ENCODE results near the gene DESI1.
"Not testable (repeated sequence)": the region's sequence is repeated elsewhere in the genome, so short reads cannot be mapped to it uniquely, and the experiment has no call there.

DESI1 gene

DNA sequence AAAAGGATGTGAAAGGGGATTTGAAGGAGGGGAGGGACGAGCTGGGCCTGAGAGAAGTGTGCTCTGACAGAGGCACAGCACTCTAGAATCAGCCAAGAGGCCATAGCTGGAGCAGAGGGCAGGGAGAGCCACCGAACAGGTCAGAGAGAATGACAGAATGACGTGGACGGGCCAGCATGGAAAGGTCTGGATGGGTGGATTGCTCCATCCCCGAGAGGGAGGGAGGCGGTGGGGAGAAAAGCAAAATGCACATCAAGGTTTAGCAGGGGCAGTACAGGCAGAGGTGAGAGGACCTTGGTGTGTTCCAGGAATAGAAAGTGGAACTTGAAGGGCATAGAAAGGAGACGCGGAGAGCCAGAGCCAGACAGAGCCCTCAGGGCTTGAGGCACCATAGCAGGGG is 38.1 kb downstream of the DESI1 start:
- no peak for DNase-seq

DNA sequence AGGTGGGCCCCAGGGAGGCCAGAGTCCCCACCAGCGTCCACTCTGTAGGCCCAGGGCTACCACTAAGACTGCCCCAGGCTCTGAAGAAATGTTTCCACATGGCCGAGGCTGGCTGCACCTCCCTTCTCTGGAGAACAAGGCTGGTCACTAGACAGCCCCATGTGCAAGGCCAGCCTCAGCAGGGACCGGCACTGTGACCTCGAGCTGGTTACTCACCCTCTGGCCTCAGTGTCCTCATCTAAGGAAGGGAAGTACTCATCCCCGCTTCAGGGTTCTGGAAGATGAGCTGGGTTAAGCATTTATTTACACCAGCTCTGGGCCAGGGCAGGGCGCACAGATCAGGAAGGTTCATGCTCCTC is 40.9 kb downstream of the DESI1 start:
- DNase-seq, result no peak

DNA sequence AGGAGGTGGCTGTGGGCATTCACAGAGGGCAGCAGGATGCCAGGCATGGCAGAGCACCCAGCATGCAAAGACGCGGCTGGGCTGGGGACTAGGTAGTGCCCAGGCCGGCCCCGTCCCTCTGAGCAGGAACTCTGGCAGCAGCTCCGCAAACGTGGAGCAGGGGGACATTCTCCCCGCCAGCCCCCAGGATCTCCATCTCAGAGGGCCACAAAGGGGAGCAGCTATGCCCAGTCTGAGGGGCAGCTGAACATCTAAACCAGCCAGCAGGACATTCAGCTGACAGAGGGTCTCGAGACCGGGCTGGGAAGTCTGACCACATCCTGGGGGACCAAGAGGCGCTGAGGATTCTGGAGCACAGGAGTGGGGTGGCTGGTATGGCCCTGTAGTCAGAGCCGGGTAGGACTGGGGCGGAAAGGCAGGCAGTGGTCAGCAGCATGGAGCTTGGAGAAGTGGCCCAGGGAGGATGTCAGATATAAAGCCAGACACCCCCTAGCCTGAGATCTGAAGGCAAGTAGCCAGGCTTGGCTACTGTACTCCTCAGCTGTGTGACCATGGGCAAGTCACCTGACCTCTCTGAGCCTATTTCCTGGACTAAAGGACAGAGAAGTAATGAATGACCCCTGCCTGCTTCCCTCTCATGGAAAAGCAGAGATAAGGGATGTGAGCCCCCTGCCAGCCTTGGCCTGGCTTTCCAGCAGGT is 41.4 kb downstream of the DESI1 start:
- DNase-seq, result no peak

DNA sequence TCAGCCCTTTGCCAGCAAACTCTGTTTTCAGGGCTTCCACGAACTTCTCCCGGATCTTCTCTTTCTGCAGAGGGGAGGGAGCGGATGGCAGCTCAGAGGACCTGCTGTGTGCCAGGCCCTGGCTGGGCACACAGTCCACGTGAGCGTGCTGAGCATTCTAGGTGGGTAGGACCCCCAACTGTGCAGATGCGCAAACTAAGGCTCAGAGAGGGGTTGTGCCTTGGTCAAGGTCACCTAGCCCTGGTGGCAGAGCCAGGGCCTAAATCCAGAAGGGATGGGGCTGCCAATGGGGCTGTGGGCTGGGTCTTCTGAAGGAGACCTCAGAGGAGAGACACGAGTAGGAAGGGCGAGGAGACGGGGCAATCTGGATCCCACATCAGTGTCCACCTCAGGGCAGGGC is 42.0 kb downstream of the DESI1 start:
- DNase-seq, result no peak

DNA sequence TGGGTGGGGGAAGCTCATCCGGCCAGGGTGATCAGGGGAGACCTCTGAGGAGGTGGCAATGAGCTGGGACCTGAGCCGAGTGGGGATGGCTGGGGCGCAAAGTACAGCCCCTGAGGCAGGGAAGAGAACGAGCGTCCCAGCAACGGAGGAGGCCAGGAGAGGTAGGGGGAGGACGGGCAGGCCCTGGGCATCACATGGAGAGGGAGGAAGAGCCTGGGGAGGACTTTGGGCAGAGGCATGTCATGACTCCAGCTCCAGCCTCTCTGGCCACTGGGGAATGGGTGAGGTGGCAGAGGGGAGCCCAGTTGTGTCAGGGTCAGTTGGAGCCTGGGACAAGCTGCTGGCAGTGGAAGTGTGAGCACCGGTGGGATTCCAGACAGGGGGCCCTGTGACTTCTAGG is 42.7 kb downstream of the DESI1 start:
- no peak for DNase-seq

DNA sequence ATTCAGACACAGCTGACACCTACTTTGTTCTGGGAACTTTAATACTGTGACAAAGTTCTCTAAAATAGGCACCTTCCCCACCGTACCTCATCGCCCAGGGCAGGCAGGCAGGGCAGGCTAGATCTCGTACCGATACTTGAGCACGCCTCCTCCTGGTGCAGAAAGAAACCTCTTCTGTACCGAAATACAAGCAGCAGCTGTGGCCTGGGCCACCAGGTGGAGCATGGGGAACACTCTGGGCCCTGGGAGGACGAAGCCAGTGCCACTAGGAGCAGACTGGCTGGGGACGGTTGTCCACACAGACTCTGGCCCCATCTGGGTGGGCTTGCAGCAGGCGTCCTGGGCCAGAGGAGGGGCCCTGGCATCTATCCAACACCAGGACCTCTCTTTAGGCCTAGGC is 44.0 kb downstream of the DESI1 start:
- peak; percentile 14 for DNase-seq

DNA sequence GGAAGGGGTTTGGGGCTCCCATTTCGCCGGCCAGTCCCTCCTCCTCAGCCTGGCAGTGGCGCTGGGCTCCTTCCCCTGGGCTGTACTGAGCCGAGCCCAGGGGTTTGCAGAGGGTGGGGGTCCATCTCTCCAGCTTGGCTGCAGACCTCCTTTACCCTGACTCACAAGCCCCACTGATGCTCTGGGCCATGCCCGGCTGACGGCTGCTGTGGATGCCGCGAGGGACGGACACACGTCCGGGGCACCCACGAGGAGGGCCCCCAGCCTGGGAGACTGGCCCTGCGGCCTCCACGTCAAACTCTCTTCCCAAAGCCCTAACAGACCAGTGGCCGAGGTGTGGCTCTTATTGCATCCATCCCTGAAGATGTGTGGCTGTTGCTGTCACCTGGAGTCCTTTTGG is 45.3 kb downstream of the DESI1 start:
- no peak for DNase-seq

DNA sequence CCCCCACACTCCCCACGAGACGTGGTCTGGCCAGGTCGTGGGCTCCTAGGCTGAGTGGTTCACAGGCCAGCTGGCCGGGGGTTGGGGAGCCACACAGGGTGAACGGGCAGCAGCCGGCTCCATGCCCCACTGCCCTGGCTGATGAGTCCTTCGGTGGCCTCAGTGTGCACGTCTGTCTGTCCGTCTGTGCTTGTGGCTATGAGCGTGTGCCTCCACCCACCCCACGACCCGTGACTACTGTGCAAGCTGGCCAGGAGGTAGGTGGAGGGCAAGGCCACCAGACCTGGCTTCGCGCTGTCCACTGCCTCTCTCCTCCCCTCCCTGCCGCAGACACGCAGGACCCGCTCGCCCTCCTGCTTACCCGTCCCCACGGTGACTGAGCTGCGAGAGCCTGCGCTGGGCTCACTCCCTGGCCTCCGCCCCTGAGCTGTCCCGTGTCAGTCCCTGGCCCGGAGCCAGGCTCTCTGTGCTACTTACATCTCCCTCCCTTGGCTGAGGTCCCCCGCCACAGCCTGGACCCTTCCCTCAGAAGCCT is 45.9 kb downstream of the DESI1 start:
- DNase-seq, result no peak

DNA sequence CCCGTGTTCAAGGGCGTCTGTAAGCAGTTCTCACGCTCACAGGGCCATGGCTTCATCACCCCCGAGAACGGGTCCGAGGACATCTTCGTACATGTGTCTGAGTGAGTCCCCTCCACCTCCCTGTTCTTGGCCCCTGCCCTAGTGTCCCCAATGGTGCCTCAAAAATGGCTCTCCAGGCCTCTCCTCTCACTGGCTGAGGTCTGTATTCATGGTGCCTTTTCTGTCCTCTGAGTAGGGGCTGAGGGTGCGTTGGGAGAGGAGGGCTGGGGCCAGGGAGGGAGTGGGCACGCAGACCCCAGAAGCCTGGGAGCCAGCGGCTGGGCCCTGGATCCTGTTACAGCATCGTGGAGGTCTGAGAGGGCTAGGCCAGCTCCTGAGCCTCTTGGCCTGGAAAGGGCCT is 47.2 kb downstream of the DESI1 start:
- DNase-seq, result no peak

DNA sequence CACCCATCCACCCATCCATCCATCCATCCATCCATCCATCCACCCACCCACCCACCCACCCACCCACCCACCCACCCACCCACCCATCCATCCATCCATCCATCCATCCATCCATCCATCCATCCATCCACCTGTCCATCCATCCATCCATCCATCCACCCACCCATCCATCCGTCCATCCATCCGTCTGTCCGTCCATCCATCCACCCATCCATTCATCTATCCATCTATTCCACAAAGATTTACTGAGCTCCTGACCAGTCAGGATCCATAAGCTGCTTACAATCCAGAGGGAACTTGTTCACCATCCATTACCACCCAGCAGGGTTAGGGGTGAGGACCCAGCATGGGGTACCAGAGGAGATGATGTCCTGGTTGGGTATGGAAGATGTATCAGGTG is 48.5 kb downstream of the DESI1 start:
- DNase-seq, result not testable (repeated sequence)

DNA sequence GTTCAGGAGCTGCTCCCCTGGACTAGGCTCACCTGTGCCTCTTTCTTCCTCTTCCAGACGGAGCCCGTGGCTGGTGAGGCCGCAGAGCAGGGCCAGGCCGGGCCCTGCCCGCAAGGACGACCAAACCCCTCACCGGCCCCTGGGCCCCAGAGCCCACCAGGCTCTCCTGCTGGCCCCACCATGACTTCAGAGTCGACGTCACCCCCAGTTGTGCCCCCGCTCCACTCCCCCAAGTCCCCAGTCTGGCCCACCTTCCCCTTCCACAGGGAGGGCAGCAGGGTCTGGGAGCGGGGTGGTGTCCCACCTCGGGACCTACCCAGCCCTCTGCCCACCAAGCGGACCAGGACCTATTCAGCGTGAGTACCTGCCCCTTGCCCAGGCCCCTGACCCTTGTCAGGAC is 49.1 kb downstream of the DESI1 start:
- no peak for DNase-seq

DNA sequence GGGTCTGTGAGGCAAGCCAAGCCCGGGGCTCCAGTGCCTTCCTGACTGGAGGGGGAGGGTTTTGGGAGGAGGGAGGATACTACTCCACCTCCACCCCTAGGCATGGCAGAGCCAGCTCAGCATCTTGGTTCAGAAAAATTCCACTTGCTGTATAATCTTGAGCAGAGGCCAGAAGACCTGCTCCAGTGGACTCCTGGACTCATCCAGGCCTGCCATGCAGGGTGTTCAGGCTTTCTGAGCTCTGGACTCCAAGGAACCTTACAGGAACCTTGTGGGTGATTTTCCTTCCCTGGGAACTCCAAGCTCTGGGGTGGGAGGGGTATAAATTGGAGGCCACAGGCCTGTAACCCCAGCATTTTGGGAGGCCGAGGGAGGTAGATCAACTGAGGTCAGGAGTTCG is 50.6 kb downstream of the DESI1 start:
- DNase-seq, result no peak

DNA sequence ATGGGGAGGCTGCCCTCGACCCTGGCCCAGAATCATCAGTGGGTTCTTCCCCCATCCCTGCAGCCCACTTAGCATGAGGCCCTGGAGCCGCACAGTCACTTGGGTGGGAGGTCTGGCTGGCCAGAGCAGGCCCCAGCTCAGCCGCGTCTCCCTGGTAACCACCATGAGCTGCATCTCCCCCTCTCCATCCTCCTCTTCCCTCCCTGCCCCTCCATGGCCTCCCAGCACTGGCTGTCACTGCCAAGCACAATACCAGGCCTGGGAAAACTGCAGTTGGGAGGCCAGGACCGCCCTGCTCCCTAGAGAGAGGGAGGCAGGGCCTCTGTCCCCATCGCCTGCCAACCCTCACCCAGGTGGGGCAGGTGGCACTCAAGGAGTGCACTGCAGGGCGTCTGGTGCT is 52.0 kb downstream of the DESI1 start:
- no peak for DNase-seq

DNA sequence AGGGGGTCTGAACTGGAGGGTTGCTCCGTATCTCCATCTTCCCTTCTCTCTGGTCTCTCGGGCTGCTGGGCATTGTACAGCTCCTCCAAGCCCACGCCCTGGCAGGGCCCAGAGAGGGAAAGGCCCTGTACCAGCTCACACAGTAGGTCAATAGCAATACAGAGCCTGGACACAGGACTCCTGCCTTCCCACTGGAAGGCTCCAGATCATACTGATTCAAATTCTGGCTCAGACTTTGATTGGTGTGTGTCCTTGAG is 53.4 kb downstream of the DESI1 start:
- DNase-seq, result no peak

DNA sequence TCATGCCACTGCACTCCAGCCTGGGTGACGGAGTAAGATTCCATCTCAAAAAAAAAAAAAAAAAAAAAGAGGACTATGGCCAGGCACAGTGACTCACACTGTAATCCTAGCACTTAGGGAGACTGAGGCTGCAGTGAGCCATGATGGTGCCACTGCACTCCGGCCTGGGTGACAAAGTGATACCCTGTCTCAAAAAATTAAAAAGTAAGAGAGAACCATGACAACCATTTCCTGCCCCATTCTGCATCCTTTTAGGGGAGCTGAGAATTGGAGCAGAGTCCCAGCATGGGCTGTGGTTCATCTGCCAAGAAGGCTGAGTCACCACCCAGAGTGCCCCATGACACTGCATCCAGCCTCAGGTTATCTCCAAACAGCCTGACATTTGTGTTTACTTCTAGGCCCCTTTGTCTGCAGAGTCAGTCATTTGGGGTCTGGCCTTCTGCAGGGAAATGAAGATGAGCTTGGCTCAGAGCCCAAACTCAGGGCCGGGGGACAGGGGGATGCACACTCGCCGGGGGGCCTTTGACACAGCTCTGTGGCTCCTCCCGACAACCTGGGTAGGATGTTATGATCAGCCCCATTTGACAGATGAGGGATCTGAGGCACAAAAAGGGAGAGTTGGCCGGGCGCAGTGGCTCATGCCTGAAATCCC is 55.3 kb downstream of the DESI1 start:
- no peak for DNase-seq

DNA sequence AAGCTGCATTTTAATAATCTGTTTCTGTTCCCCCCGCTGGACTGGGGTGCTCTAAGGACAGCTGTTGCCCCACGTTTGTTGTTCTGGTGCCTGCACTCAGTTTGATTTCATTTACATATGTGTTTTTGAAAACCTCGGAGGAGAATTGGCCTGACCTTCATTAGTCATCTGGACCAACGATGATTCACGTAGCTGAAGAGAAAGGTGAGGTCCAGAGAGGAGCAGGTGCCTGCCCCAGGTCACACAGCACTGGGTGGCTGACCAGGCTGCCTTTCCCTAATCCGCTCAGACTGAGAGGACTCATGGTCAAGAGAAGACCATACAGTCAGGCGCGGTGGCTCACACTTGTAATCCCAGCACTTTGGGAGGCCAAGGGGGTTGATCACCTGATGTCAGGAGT is 56.3 kb downstream of the DESI1 start:
- DNase-seq, result no peak

DNA sequence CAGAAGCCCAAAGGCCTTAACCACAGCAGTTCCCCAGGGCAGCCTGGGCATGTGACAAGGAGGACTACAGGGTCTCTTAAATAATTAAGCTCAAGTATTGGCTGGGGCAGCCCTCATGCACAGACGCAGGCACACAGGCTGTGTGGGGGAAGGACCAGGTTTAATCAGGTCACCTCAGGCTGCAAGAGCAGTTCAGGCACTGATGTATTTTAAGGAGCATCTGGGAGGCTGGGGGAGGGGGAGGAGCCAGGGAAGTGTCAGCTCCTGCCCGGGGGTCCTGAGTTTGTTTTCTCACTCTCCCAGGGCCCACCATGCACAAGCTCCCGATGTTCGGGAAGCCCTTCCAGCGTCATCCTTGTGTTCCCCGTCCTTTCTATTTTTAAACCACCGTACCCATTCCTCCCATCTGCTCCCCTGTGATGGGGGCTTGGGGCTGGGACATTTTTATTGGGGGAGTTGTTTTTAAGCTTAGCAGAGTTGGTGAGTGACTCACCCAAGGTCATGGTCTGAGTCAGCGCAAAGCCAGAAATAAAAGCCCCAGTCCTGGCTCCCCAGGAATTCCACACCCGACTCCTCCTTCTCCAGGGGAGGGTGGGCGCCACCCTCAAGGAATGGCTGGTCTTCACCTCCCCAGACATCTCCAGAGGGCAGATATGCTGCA is 57.7 kb downstream of the DESI1 start:
- DNase-seq, result no peak

DNA sequence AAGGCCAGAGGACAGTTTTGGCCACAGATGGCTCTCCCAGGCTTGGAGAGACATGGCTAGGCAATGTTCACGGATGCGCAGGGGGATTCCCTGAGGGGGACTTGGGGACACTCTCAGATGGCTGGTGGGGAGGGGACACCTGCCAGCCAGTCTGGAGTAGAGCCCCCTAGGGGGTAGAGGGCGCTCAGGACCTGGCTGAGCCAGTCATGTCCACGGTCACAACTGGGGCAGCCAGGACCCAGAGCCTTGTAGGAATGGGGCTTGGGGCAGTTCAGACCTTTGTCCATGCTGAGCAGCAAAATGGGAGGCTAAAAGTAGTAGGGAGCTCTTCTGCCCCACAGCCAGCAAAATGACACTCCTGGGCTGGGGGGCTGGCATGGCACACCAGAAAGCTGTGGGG is 58.4 kb downstream of the DESI1 start:
- no peak for DNase-seq

DNA sequence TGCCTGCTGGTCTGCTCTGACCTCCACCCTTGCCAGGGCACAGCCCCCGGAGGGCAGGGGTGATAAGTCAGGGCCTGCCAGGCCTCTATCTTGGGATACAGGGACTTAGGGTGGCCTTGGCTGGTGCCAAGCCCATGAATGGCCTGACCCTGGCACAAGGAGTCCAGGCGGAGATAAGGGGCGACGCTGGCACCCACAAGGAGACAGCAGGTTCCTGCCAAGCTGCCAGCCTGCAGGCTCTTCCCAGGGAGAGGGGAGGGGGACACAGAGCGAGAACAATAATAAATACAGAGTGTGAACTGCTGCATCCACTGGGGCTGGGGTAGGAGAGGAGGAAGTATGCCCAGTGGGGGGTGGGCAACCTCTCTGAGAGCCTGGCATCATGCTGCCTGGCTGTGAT is 59.1 kb downstream of the DESI1 start:
- no peak for DNase-seq

DNA sequence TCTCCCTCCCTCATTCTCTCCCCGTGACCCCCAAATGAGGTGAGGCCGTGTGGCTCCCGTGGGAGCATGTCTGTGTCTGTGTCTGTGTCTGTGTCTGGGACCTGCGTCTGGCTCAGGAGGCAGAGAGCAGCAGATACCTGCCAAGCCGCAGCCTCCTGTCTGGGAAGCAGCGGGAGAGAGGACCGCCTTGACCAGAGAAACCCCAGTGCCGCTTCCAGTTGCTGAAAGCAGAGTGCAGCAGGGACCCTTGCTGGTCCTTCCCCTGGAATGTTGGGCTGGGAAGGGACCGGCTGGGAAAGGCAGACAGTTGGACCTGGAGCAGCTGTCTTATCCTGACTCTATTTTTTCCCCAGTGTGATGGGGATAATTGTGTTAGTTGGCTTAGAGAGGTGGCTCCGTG is 59.5 kb downstream of the DESI1 start:
- no peak for DNase-seq

DNA sequence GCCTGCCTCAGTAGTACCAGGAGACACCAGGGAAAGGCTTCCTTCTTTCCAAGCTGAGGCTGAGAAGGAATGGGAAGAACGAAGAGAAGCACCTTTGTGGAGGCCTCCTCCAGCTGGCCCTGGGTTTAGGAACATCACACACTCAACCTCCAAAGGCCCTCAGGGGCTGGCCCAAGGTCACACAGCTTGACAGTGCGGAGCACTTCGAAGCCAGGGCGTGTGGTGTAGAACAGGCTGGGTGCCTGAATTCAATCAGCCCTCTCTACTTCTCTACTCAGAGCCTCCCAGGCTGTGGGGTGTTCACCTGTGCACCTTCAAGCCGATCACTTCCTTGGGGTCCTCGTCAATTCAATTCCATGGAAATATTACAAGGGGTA is 60.8 kb downstream of the DESI1 start:
- DNase-seq, result no peak

DNA sequence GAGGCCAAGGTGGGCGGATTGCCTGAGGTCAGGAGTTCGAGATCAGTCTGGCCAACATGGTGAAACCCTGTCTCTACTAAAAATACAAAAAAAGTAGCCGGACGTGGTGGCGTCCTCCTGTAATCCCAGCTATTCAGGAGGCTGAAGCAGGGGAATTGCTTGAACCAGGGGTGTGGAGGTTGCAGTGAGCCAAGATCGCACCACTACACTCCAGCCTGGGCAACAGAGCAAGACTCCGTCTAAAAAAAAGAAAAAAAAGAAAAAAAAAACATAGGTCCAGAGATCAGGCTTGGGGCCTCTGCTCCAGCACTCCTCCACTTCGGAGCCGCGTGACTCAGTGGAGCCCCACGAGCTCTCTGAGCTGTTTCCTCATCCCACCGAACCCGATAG is 62.6 kb downstream of the DESI1 start:
- not testable (repeated sequence) for DNase-seq

DNA sequence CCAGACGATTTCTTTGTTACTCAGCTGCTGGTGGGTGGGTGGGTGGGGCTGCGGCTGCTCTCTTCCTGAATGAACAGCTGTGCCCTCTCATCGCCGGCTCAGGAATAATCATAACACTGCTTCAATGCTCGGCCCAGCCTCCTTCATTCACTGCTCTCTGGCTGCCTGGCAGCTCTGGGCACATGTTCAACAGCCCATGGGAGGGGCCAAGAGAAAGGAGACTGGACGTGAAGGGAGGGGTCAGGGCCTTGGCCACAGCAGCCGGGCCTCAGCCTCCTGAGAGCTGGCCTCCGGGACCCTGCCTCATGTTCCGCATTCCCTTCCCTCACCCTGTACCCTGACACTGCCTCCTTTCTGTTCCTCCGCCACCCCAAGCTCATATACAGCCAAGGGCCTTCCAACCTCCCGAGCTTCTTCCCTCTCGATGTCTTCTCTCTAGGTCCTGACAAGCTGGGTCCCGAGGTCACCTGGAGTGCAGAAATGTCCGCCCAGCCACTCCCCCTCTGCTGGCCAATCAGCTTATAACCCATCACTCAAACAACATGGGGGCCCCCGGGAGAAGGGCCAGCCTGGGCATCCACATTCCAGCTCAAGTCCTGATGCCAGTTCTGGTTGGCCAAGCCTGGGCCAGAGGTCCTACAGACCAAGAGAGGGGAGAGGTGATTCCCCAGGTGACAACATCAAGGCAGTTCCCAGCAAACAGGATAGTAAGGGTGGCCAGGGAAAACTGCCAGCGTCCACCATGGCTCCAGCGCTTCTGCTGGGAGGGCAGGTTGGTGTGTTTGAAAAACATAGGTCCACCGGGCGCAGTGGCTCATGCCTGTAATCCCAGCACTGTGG is 63.2 kb downstream of the DESI1 start:
- no peak for DNase-seq

DNA sequence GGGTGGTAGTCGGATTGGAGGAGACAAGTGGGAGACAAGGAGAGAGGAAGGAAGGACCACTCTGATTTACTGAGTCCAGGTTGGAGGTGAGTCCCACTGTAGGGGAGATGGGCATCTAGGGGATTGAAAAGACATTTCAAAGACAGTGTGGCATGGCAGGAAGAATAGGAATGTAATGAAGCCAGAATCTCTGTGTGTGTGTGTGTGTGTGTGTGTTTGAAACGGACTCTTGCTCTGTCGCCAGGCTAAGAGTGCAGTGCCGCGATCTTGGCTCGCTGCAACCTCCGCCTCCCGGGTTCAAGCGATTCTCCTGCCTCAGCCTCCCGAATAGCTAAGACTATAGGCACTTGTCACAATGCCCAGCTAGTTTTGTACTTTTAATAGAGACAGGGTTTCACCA is 64.3 kb downstream of the DESI1 start:
- no peak for DNase-seq
